A172 (cell line): ENCODE measurements around the gene TCF7. TPM values are rescaled to one million over a fixed set of nuclear protein-coding genes. Genes with fewer than 3 reads are reported as not detected.

Experiments used
- DNase-seq: peaks from one replicate; pipeline ENCODE4 v3.0.0-alpha.2; 2015; ENCODE audit warnings: low spot score
- total RNA-seq: library from RNA; depleted of rRNA; stranded (reverse); fragments of >200 nt; shearing (Covaris generic); gene quantifications from 2 replicates; pipeline ENCODE4 v1.2.3, GENCODE V29; 2014

Gene TCF7
- total RNA-seq, 1 experiment from 2014 or later = 4.8 TPM

- DNase-seq = no peak
These were observed 1.1 kb upstream of the TCF7 start for GRCh38 chr5:134113363-134113889.

DNA sequence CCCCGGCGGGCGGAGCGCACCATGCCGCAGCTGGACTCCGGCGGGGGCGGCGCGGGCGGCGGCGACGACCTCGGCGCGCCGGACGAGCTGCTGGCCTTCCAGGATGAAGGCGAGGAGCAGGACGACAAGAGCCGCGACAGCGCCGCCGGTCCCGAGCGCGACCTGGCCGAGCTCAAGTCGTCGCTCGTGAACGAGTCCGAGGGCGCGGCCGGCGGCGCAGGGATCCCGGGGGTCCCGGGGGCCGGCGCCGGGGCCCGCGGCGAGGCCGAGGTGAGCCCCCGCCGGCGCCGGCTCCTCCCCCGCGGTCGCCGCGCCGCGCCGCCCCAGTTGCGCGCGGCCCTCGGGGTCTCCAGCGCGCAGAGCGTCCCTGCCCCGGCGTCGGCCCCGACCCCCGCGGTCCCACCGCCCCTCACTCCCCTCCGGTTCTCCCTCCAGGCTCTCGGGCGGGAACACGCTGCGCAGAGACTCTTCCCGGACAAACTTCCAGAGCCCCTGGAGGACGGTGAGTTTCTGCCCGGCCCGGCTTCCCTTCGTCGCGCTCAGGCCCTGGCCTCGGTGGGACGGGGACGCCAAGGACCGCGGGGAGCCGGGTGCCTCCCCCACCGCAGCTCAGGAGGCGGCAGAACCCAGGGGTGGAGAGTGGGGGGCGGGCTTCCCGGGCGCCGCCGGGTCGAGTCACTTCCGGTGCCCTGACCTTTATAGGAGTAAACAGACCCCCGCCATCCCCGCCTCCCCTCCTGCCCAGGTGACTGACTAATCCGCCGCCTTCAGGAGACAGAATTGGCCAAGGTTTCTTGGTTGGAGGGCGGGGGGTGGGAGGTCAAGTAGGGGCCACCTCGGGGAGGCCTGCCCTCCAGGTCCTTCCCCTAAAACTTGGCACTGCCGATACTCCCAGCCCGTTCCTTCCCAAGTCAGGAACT, 665 bp downstream of the TCF7 start:
- no peak for DNase-seq

DNA sequence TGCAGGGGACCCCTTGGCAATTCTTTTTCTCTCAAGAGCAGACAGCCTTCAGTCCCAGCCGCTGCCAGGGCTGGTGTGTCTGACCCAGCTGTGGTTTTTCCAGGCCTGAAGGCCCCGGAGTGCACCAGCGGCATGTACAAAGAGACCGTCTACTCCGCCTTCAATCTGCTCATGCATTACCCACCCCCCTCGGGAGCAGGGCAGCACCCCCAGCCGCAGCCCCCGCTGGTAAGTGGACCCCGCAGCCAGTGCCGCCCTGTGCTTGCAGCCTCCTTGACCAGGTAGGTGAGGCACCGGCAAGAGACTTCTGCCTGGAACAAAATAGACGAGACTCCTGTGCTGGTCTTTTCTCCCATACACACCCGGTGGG, 1.3 kb downstream of the TCF7 start:
- DNase-seq = no peak

GRCh38 chr5:134116286-134116685, 1.8 kb downstream of the TCF7 start:
- no peak for DNase-seq

DNA sequence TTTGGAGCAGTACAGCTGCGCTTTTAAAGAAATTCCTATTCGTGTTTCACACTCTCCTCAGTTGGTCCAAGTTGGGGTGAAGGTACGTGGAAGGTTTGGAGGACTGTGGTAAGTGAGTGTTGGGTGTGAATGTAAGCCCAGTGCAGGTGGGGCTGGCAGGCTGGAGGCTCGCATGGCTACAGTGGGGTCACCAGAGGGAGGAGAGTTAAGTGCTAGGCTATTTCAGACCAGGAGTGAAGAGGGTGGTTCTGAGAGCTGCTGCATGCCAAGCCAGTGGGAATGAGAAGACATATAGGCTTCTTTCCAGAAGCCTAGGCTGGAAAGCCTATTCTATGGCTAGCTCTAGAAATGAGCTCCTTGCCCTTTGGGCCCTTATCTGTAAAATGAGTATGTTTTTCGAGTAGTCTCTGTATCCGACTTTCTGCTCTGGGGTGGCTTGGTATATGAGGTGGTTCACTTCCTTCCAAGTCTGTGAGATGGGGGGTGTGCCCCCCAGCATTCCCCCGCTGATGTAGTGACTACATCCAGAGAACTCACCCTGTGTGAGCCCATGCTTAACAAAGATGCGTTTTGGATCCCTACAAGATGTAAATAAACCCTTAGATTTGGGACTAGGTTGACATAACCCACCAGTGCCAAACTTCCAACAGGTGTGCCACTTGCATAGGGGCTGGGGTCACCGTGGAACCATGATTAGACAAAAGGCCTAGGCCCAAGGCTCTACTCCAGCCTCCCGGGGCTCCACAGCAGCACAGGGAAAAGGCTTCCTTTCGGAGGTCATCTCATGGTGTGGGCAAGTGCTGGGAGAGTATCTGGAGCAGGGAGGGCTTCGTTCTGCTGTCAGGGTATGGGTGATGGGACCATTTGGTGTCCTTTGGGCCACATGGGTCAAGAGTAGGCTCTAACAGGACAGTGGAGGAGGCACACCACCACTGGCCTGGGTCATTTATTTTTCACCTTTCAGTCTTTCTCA, 2.6 kb downstream of the TCF7 start:
- DNase-seq = no peak

- DNase-seq = no peak
These were observed 3.8 kb downstream of the TCF7 start for GRCh38 chr5:134118212-134118835.

GRCh38 chr5:134119720-134120119, 5.2 kb downstream of the TCF7 start:
- DNase-seq = no peak

GRCh38 chr5:134120386-134121138, 6.1 kb downstream of the TCF7 start:
- DNase-seq = no peak

DNA sequence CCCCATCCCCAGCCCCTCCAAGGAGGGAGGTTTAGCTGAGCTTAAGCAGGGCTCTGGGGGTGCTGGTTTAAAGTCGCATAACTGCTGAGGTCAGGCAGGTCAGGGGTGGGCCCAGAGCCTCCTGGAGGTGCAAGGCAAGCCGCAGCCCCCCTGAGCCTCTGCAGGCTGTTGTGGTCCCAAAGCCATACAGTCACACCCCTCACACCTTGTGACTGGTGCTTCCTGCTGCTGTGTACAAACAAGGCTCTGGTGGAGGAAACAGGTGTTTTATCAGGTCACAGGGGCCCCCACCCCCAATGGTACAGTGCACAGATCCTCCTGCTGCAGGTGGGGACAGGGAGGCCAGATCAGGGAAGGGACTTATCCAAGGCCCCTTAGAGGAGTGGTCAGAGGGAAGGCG, 8.0 kb downstream of the TCF7 start:
- no peak for DNase-seq

GRCh38 chr5:134123360-134123759, 8.9 kb downstream of the TCF7 start:
- no peak for DNase-seq

GRCh38 chr5:134124289-134125038, 10.0 kb downstream of the TCF7 start:
- peak; percentile 96 for DNase-seq

DNA sequence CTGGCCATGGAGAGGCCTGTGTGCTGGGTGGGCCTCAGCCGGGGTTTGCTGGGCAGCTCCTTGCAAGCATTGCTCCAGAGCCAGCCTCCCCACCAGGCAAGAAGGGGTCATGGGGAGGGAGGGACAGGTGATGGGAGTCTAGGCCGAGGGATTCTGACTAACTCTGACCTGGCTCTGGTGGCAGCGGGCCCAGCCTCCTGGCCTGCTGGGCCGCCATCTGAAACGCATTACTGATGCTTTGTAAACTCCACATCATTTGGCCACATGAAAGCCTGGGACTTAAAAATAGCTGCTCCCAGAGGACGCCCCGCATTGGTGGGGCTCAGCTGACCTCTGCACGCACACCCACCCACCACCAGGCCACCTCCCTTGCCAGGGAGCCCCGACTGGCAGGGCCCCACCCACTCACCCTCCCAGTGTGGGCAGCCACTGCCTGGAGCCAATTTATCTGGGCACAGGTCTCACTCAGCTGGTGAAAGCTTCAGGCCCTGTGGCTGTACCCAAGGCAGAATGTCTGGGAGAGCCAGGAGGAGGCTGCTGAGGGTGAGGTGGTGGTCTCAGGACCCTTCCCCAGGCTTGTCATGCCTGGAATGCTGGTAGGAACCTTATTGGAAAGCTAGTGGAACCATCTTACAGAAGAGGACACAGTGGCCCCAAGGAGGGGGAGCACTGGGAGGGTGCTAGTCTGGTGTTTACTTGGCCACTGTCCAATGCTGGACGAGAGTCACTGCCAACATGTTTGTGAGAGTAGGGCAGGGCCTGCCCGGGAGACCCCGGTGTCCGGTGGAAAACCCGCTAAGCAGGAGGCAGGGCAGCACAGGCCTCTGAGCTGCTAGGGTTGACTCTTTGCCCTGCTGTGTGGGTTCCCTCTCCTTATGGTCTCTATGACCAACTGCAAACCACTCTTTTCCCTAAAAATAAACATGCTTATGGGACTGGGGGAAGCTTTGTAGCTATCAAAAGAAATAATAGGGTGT, 10.8 kb downstream of the TCF7 start:
- peak; percentile 99 for DNase-seq

GRCh38 chr5:134127376-134127861, 12.9 kb downstream of the TCF7 start:
- peak; percentile 89 for DNase-seq

- no peak for DNase-seq
These were observed 13.6 kb downstream of the TCF7 start for GRCh38 chr5:134127988-134128647.

GRCh38 chr5:134128648-134128995, 14.1 kb downstream of the TCF7 start:
- DNase-seq = no peak

DNA sequence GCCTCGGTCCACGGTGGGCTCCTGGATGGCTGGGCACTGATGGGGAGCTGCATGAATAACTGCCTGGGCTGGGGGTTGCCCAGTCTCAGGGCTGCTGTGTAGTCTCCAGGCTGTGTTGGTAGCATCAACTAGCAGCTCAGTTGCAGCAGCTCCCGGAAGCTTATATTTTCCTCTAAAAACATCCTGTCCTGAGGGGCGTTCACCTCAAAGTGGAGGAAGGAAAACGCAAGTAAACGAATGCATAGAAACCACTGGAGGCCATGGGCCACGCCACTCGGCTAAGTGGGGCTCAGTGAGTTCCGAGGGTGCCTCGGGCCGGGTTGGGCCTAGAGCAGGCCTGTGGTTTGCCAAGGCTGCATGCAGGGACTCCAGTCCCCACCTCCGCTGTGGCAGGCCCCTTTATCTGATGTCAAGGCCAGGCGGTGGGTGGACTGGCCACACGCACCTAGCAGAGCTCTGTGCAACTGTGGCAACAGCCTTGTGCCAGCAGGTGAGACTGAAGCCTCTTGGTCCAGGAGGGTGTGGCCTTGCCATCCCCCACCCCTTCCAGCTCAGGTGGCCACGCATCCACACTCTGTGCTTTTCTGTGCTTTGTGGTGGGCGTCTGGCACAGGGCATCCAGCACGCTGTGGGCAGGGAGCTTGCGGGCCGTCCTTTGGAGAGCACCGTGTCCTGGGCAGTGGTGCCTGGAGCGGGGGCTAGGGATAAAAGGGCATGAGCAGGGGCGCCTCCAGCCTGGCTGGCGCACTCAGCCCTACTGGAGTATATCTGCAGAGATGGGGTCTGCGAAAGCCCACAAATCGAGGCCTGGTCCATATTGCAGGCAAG, 15.1 kb downstream of the TCF7 start:
- no peak for DNase-seq

DNA sequence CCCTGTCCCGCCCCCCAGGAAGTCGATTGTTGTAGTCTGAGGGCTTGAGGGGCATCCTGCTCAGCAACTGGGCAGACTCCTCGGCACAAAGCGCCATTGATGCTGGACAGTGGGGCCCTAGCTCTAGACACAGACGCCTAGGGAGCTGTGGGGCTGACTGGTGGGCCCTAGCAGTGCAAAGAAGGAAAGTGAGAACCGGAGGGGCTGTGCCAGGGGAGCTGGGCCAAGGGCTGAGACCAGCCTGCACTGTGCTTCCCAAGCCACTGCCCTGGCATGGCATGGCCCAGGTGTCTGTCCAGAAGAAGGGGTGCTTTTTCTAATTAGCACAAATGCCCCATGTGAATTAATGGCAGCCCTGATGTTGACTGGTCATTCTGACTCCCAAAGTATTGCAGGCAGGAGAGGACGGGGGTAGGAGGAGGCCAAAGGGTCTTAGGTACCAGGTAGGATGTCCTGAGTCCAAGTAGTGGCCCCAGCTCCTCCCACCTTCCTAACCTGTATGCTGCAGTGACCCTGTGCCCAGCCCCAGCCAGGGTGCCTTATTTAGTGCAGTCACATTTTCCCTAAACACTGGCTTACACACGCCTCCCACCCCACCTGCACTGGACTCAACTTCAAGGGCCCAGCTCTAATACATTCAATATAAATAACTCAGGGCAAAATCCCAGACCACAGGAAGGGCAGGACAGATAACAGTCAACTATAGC, 15.9 kb downstream of the TCF7 start:
- DNase-seq = no peak
